GM18508 (cell line): ENCODE results near the gene CREB1.
A peak's percentile ranks its signal among the peaks of the same experiment; 100 is the strongest.

ENCODE experiments used
- ATAC-seq: cut with Tn5 transposase; IDR thresholded peaks from one replicate; pipeline ENCODE4 v1.9.1; 2021; ENCODE audit warnings: moderate number of reproducible peaks; ENCODE audit not compliant: insufficient read depth, unreplicated experiment

Gene CREB1

GRCh38 chr2:207502577-207503198 lies 27.1 kb upstream of the CREB1 start:
- no peak for ATAC-seq

GRCh38 chr2:207503234-207503633 lies 26.5 kb upstream of the CREB1 start:
- no peak for ATAC-seq

GRCh38 chr2:207504513-207505170 lies 25.1 kb upstream of the CREB1 start:
- ATAC-seq, result no peak

- no peak for ATAC-seq
These were observed 24.6 kb upstream of the CREB1 start for GRCh38 chr2:207505171-207505570.

GRCh38 chr2:207505728-207506127 lies 24.0 kb upstream of the CREB1 start:
- ATAC-seq, result no peak

GRCh38 chr2:207506426-207506825 lies 23.3 kb upstream of the CREB1 start:
- no peak for ATAC-seq

- ATAC-seq, result no peak
These were observed 19.6 kb upstream of the CREB1 start for GRCh38 chr2:207510148-207510547.

GRCh38 chr2:207511851-207512250 lies 17.9 kb upstream of the CREB1 start:
- ATAC-seq, result no peak

- no peak for ATAC-seq
These were observed 17.4 kb upstream of the CREB1 start for GRCh38 chr2:207512356-207512755.

- ATAC-seq, result no peak
These were observed 16.1 kb upstream of the CREB1 start for GRCh38 chr2:207513551-207514257.

GRCh38 chr2:207514451-207514850 lies 15.3 kb upstream of the CREB1 start:
- no peak for ATAC-seq

- no peak for ATAC-seq
These were observed 14.1 kb upstream of the CREB1 start for GRCh38 chr2:207515671-207516070.

- no peak for ATAC-seq
These were observed 13.6 kb upstream of the CREB1 start for GRCh38 chr2:207516206-207516605.

- ATAC-seq, result no peak
These were observed 6.8 kb upstream of the CREB1 start for GRCh38 chr2:207523005-207523404.

GRCh38 chr2:207525296-207525695 lies 4.5 kb upstream of the CREB1 start:
- ATAC-seq, result no peak

- ATAC-seq, result peak; percentile 10
These were observed 807 bp upstream of the CREB1 start for GRCh38 chr2:207528980-207529329.

- ATAC-seq, result no peak
These were observed 634 bp downstream of the CREB1 start for GRCh38 chr2:207530160-207531031.

- no peak for ATAC-seq
These were observed 1.5 kb downstream of the CREB1 start for GRCh38 chr2:207531032-207531952.

- ATAC-seq, result no peak
These were observed 2.9 kb downstream of the CREB1 start for GRCh38 chr2:207532676-207533075.
